Epithelial cell of proximal tubule (primary cell): ENCODE data around the gene OXSR1. TPM values are rescaled to one million over a fixed set of nuclear protein-coding genes. Genes with fewer than 3 reads are reported as not detected.

ENCODE experiments used
- DNase-seq: peaks from one replicate; pipeline ENCODE4 v3.0.0-alpha.2; 2011; ENCODE audit warnings: low read depth
- H3K4me3 ChIP-seq: 2 replicates; pipeline ENCODE4 v1.5.1; 2011; ENCODE audit warnings: low read depth, mild to moderate bottlenecking, low read length
- CTCF ChIP-seq: conservative IDR thresholded peaks from 2 replicates; pipeline ENCODE4 v1.5.1; 2012; ENCODE audit warnings: low read depth, mild to moderate bottlenecking, low read length
- total RNA-seq: library from RNA; depleted of rRNA; stranded (reverse); fragments of >200 nt; gene quantifications from 2 replicates; pipeline ENCODE4 v1.2.3, GENCODE V29; 2015

Gene OXSR1
- total RNA-seq, 1 donor from 2014 or later, result 39.2 TPM

- no peak for DNase-seq
- H3K4me3 ChIP-seq, result no peak overlapping the region
- TF ChIP-seq CTCF, result no peak
Observed at GRCh38 chr3:38203690-38204089, 38.4 kb downstream of the OXSR1 start.

- H3K4me3 ChIP-seq, result no peak overlapping the region
- no peak for DNase-seq
- TF ChIP-seq CTCF, result no peak
Observed at GRCh38 chr3:38204599-38205471, 39.5 kb downstream of the OXSR1 start.

- TF ChIP-seq CTCF, result no peak
- no peak overlapping the region for H3K4me3 ChIP-seq
- DNase-seq, result no peak
Observed at GRCh38 chr3:38205472-38205805, 40.1 kb downstream of the OXSR1 start.

GRCh38 chr3:38207254-38208003 lies 42.1 kb downstream of the OXSR1 start:
- TF ChIP-seq CTCF, result no peak
- no peak for DNase-seq
- H3K4me3 ChIP-seq, result no peak overlapping the region

GRCh38 chr3:38210141-38210757 lies 44.9 kb downstream of the OXSR1 start:
- DNase-seq, result no peak
- TF ChIP-seq CTCF, result no peak
- no peak overlapping the region for H3K4me3 ChIP-seq

- no peak for DNase-seq
- H3K4me3 ChIP-seq, result no peak overlapping the region
- no peak for TF ChIP-seq CTCF
Observed at GRCh38 chr3:38212141-38212540, 46.8 kb downstream of the OXSR1 start.
